ENCODE measurements around the gene SYNRG. TPM values are rescaled to one million over a fixed set of nuclear protein-coding genes. Genes with fewer than 3 reads are reported as not detected.

The SYNRG gene
- total and polyA plus RNA-seq, 2 of the 13 experiments (the other 11 are each of a cell fraction or from before 2014, with no cell fraction given): 7.3 to 8.7 TPM

GRCh38 chr17:37488009-37488604 is 121.1 kb downstream of the SYNRG start (continued):
- TF ChIP-seq ZNF280B (CRISPR knock-in tag; IDR thresholded peaks at IDR 0.05; ENCODE audit: borderline replicate concordance) (no peak), TSC22D2 (CRISPR knock-in tag; IDR thresholded peaks at IDR 0.05; ENCODE audit: borderline replicate concordance) (no peak), MED8 (CRISPR knock-in tag; IDR thresholded peaks at IDR 0.05; ENCODE audit: insufficient replicate concordance) (no peak), ZNF678 (CRISPR knock-in tag; IDR thresholded peaks at IDR 0.05) (no peak), ZNF337 (CRISPR knock-in tag; IDR thresholded peaks at IDR 0.05; ENCODE audit: borderline replicate concordance, low read depth) (no peak), ZNF598 (CRISPR knock-in tag; IDR thresholded peaks at IDR 0.05; ENCODE audit: borderline replicate concordance) (no peak), ZNF556 (CRISPR knock-in tag; IDR thresholded peaks at IDR 0.05; ENCODE audit: borderline replicate concordance) (no peak), TBL1XR1 (IDR thresholded peaks at IDR 0.05; ENCODE audit: borderline replicate concordance, low read length, partially characterized antibody) (peak; percentile 82), ZNF333 (CRISPR knock-in tag; IDR thresholded peaks at IDR 0.05; ENCODE audit: borderline replicate concordance) (no peak), NR0B2 (CRISPR knock-in tag; IDR thresholded peaks at IDR 0.05) (no peak), ZNF773 (CRISPR knock-in tag; IDR thresholded peaks at IDR 0.05; ENCODE audit: borderline replicate concordance) (no peak), NFKBIZ (CRISPR knock-in tag; IDR thresholded peaks at IDR 0.05) (no peak; the same call in 1 of the 2 replicates), ZSCAN12 (CRISPR knock-in tag; IDR thresholded peaks at IDR 0.05) (no peak)

All from HepG2 (cell line).